ENCODE data around the gene RAB3D. TPM values are rescaled to one million over a fixed set of nuclear protein-coding genes. Genes with fewer than 3 reads are reported as not detected.
"Not testable (repeated sequence)": the region's sequence is repeated elsewhere in the genome, so short reads cannot be mapped to it uniquely, and the experiment has no call there.

The RAB3D gene
- total and polyA plus RNA-seq, 10 of the 15 experiments (the other 5 are each of a cell fraction or from before 2014, with no cell fraction given), result 1.1 to 15.7 (median 6.2) TPM

- Histone ChIP-seq H3K4me2 (ENCODE audit: control insufficient read depth, insufficient read depth) (peak within 1 kb of the TSS; percentile 54), H3K36me3 (ENCODE audit: control insufficient read depth in 2 of 2, insufficient read depth in 2 of 2, low read length in 1 of 2) (no peaks in the 10 kb centered on the region), H3K79me2 (ENCODE audit: control insufficient read depth, insufficient read depth, low read length) (no peaks in the 10 kb centered on the region), H3K9ac (ENCODE audit: control insufficient read depth, insufficient read depth, low read length) (no peak within 1 kb of the TSS), H3K27ac (ENCODE audit: control insufficient read depth, insufficient read depth) (no peak within 1 kb of the TSS), H3K4me1 (ENCODE audit: control insufficient read depth, insufficient read depth, low read length) (peaks cover 4% of the 10 kb centered on the region; the same call in 1 of the 2 replicates), H3K9me3 (replicated peaks; ENCODE audit: control insufficient read depth, insufficient read depth, low read length) (no peaks in the 10 kb centered on the region), H4K20me1 (ENCODE audit: control insufficient read depth, insufficient read depth) (no peaks in the 10 kb centered on the region), H2AFZ (ENCODE audit: control insufficient read depth, low read depth, low read length) (no peak within 1 kb of the TSS; the same call in 1 of the 2 replicates), H3K4me3 (peak within 1 kb of the TSS; percentile 50; the same call in 1 of the 2 replicates), H3K27me3 (replicated peaks in 1 of 2; ENCODE audit: control insufficient read depth in 2 of 2, insufficient read depth in 2 of 2, low read length in 1 of 2) (no peaks in the 10 kb centered on the region)
- FAIRE-seq, result peak; percentile 57
- peak; percentile 95 for ATAC-seq
- in situ Hi-C loops (cut with MboI), result no loop called here
- WGBS (ENCODE audit: insufficient coverage, insufficient replicate concordance, low lambda C conversion rate, missing lambda C conversion rate), result 3% methylated on average over 33 of the region's 62 CpGs
- ChIA-PET RAD21 (ENCODE audit: unreplicated experiment) (no interaction called here), SMC1A (ENCODE audit: uncharacterized antibody, unreplicated experiment) (no interaction called here), POLR2A (no interaction called here), CTCF (no interaction called here)
- TF ChIP-seq PKNOX1 (IDR thresholded peaks at IDR 0.05) (peak; percentile 56; the same call in 1 of the 2 replicates), RUNX3 (IDR thresholded peaks at IDR 0.05; ENCODE audit: low read length) (peak; percentile 63), HDAC2 (IDR thresholded peaks at IDR 0.05) (no peak), SP1 (IDR thresholded peaks at IDR 0.05; ENCODE audit: low read depth, low read length) (peak; percentile 10), PBX3 (IDR thresholded peaks at IDR 0.05; ENCODE audit: insufficient replicate concordance, low read depth, low read length) (no peak), HDGF (IDR thresholded peaks at IDR 0.05) (peak; percentile 51; the same call in 1 of the 2 replicates), YY1 (IDR thresholded peaks at IDR 0.05; ENCODE audit: low read depth, low read length) (no peak), POU2F2 (IDR thresholded peaks at IDR 0.05; ENCODE audit: borderline replicate concordance, low read depth, low read length) (peak; percentile 79; the same call in 1 of the 3 replicates), POLR2A (IDR thresholded peaks at IDR 0.05; ENCODE audit: low read depth, low read length) (peak; percentile 64), SRF (IDR thresholded peaks at IDR 0.05; ENCODE audit: low read depth in 2 of 2, low read length in 2 of 2) (peak in 1 of 2 experiments; percentile 69; a peak in 1 of 4 replicates), NBN (IDR thresholded peaks at IDR 0.05) (peak; percentile 35; the same call in 1 of the 2 replicates), RBBP5 (conservative IDR thresholded peaks at IDR 0.05) (no peak)
- no TSS peak for BruUV-seq (replicated peaks)
- intact Hi-C loops (cut with micrococcal nuclease; ENCODE audit: unreplicated experiment), result no loop called here
- DNase-seq (ENCODE audit: low read depth, low spot score), result peak; percentile 25
These were observed 16.0 kb upstream of the RAB3D start, which contains the start of gene PLPPR2 for GRCh38 chr19:11355160-11356073. Gene PLPPR2 (plus strand): TSS chr19:11355432. CDS start chr19:11357674, 2,242 bp downstream.

GRCh38 chr19:11354102-11354501, 14.6 kb upstream of the RAB3D start:
- H3K79me2 ChIP-seq (ENCODE audit: control insufficient read depth, insufficient read depth, low read length); H3K4me2 ChIP-seq (ENCODE audit: control insufficient read depth, insufficient read depth); H4K20me1 ChIP-seq (ENCODE audit: control insufficient read depth, insufficient read depth); H3K9ac ChIP-seq (ENCODE audit: control insufficient read depth, insufficient read depth, low read length); H3K4me3 ChIP-seq; FAIRE-seq; H3K9me3 ChIP-seq (replicated peaks; ENCODE audit: control insufficient read depth, insufficient read depth, low read length); SMC1A ChIA-PET (ENCODE audit: uncharacterized antibody, unreplicated experiment); H3K36me3 ChIP-seq (ENCODE audit: control insufficient read depth in 2 of 2, insufficient read depth in 2 of 2, low read length in 1 of 2); H3K27me3 ChIP-seq (replicated peaks in 1 of 2; ENCODE audit: control insufficient read depth in 2 of 2, insufficient read depth in 2 of 2, low read length in 1 of 2); BruUV-seq (replicated peaks); H3K27ac ChIP-seq (ENCODE audit: control insufficient read depth, insufficient read depth); H2AFZ ChIP-seq (ENCODE audit: control insufficient read depth, low read depth, low read length); intact Hi-C loops (cut with micrococcal nuclease; ENCODE audit: unreplicated experiment); in situ Hi-C loops (cut with MboI); H3K4me1 ChIP-seq (ENCODE audit: control insufficient read depth, insufficient read depth, low read length); RAD21 ChIA-PET (ENCODE audit: unreplicated experiment); ATAC-seq; DNase-seq (ENCODE audit: low read depth, low spot score); CTCF ChIA-PET: not testable (repeated sequence)
- POLR2A ChIA-PET, result interaction anchor here (0.6 kb wide), 1 partner anchor 762 kb away, joined by 3 read pairs; no protein-coding TSS in a partner anchor
- 84% methylated on average over 4 of the region's 4 CpGs for WGBS (ENCODE audit: insufficient coverage, insufficient replicate concordance, low lambda C conversion rate, missing lambda C conversion rate)

Data from GM12878 (cell line).